Measurements from ENCODE around the gene GGT7. TPM values are rescaled to one million over a fixed set of nuclear protein-coding genes. Genes with fewer than 3 reads are reported as not detected.

The GGT7 gene
- total RNA-seq (2014; rRNA removed; shearing (Covaris generic); ENCODE audit: low replicate concordance): not detected in 2 replicates

GRCh38 chr20:34872622-34873224, at the start of gene GGT7:
Gene GGT7, minus strand, starts transcription at chr20:34872856. Its CDS starts 41 bp downstream, at chr20:34872815.
- Histone ChIP-seq H3K27ac (ENCODE audit: low read length) (no peak within 1 kb of the TSS), H2AFZ (ENCODE audit: low read length) (no peak within 1 kb of the TSS), H3K9ac (ENCODE audit: low read length) (no peak within 1 kb of the TSS), H3K9me2 (replicated peaks; ENCODE audit: insufficient read depth, low read length) (no peaks in the 10 kb centered on the region), H3K4me1 (ENCODE audit: low read length) (peaks cover 11% of the 10 kb centered on the region), H3K9me3 (ENCODE audit: low read length) (no peaks in the 10 kb centered on the region), H3K4me2 (ENCODE audit: low read depth, low read length, poor library complexity, severe bottlenecking) (no peak within 1 kb of the TSS), H3K79me2 (ENCODE audit: low read length) (no peaks in the 10 kb centered on the region), H3K36me3 (ENCODE audit: insufficient read depth, low read length) (no peaks in the 10 kb centered on the region), H3K27me3 (ENCODE audit: low read length) (no peaks in the 10 kb centered on the region), H4K20me1 (ENCODE audit: insufficient read depth, low read depth, low read length) (no peaks in the 10 kb centered on the region), H3K4me3 (ENCODE audit: low read length) (no peak within 1 kb of the TSS)
- peak; percentile 73 for DNase-seq

- H4K20me1 ChIP-seq (ENCODE audit: insufficient read depth, low read depth, low read length): no peaks in the 10 kb centered on the region
- no peaks in the 10 kb centered on the region for H3K79me2 ChIP-seq (ENCODE audit: low read length)
- H3K9me2 ChIP-seq (replicated peaks; ENCODE audit: insufficient read depth, low read length): no peaks in the 10 kb centered on the region
- H2AFZ ChIP-seq (ENCODE audit: low read length): no peak overlapping the region
- no peaks in the 10 kb centered on the region for H3K9me3 ChIP-seq (ENCODE audit: low read length)
- H3K9ac ChIP-seq (ENCODE audit: low read length): no peak overlapping the region
- no peaks in the 10 kb centered on the region for H3K4me1 ChIP-seq (ENCODE audit: low read length)
- H3K27me3 ChIP-seq (ENCODE audit: low read length): no peaks in the 10 kb centered on the region
- no peak overlapping the region for H3K4me3 ChIP-seq (ENCODE audit: low read length)
- H3K36me3 ChIP-seq (ENCODE audit: insufficient read depth, low read length): no peaks in the 10 kb centered on the region
- no peak overlapping the region for H3K4me2 ChIP-seq (ENCODE audit: low read depth, low read length, poor library complexity, severe bottlenecking)
- H3K27ac ChIP-seq (ENCODE audit: low read length): no peak overlapping the region
- DNase-seq: no peak
Observed at GRCh38 chr20:34921436-34921835, 48.8 kb upstream of the GGT7 start.

- no peaks in the 10 kb centered on the region for H3K79me2 ChIP-seq (ENCODE audit: low read length)
- no peak overlapping the region for H3K9ac ChIP-seq (ENCODE audit: low read length)
- no peaks in the 10 kb centered on the region for H3K4me1 ChIP-seq (ENCODE audit: low read length)
- H3K27ac ChIP-seq (ENCODE audit: low read length): no peak overlapping the region
- H3K36me3 ChIP-seq (ENCODE audit: insufficient read depth, low read length): no peaks in the 10 kb centered on the region
- no peaks in the 10 kb centered on the region for H4K20me1 ChIP-seq (ENCODE audit: insufficient read depth, low read depth, low read length)
- H3K9me3 ChIP-seq (ENCODE audit: low read length): no peaks in the 10 kb centered on the region
- DNase-seq: no peak
- H3K27me3 ChIP-seq (ENCODE audit: low read length): no peaks in the 10 kb centered on the region
- no peak overlapping the region for H2AFZ ChIP-seq (ENCODE audit: low read length)
- no peak overlapping the region for H3K4me2 ChIP-seq (ENCODE audit: low read depth, low read length, poor library complexity, severe bottlenecking)
- H3K9me2 ChIP-seq (replicated peaks; ENCODE audit: insufficient read depth, low read length): no peaks in the 10 kb centered on the region
- H3K4me3 ChIP-seq (ENCODE audit: low read length): no peak overlapping the region
Observed at GRCh38 chr20:34920055-34920454, 47.4 kb upstream of the GGT7 start.

- DNase-seq: no peak
- Histone ChIP-seq H3K9ac (ENCODE audit: low read length) (no peak overlapping the region), H3K36me3 (ENCODE audit: insufficient read depth, low read length) (no peaks in the 10 kb centered on the region), H3K4me3 (ENCODE audit: low read length) (no peak overlapping the region), H3K79me2 (ENCODE audit: low read length) (no peaks in the 10 kb centered on the region), H3K9me3 (ENCODE audit: low read length) (no peaks in the 10 kb centered on the region), H3K4me2 (ENCODE audit: low read depth, low read length, poor library complexity, severe bottlenecking) (no peak overlapping the region), H3K4me1 (ENCODE audit: low read length) (no peaks in the 10 kb centered on the region), H2AFZ (ENCODE audit: low read length) (no peak overlapping the region), H3K27me3 (ENCODE audit: low read length) (no peaks in the 10 kb centered on the region), H3K27ac (ENCODE audit: low read length) (no peak overlapping the region), H4K20me1 (ENCODE audit: insufficient read depth, low read depth, low read length) (no peaks in the 10 kb centered on the region), H3K9me2 (replicated peaks; ENCODE audit: insufficient read depth, low read length) (no peaks in the 10 kb centered on the region)
Observed at GRCh38 chr20:34916774-34917354, 44.2 kb upstream of the GGT7 start.

GRCh38 chr20:34915749-34916455, 43.2 kb upstream of the GGT7 start:
- H3K9ac ChIP-seq (ENCODE audit: low read length): no peak overlapping the region
- no peak overlapping the region for H3K4me2 ChIP-seq (ENCODE audit: low read depth, low read length, poor library complexity, severe bottlenecking)
- H3K4me3 ChIP-seq (ENCODE audit: low read length): no peak overlapping the region
- H3K4me1 ChIP-seq (ENCODE audit: low read length): no peaks in the 10 kb centered on the region
- H3K79me2 ChIP-seq (ENCODE audit: low read length): no peaks in the 10 kb centered on the region
- no peaks in the 10 kb centered on the region for H3K9me2 ChIP-seq (replicated peaks; ENCODE audit: insufficient read depth, low read length)
- no peaks in the 10 kb centered on the region for H3K36me3 ChIP-seq (ENCODE audit: insufficient read depth, low read length)
- H3K27me3 ChIP-seq (ENCODE audit: low read length): no peaks in the 10 kb centered on the region
- no peaks in the 10 kb centered on the region for H3K9me3 ChIP-seq (ENCODE audit: low read length)
- no peak for DNase-seq
- H3K27ac ChIP-seq (ENCODE audit: low read length): no peak overlapping the region
- no peak overlapping the region for H2AFZ ChIP-seq (ENCODE audit: low read length)
- H4K20me1 ChIP-seq (ENCODE audit: insufficient read depth, low read depth, low read length): no peaks in the 10 kb centered on the region

GRCh38 chr20:34915131-34915530, 42.5 kb upstream of the GGT7 start:
- H3K79me2 ChIP-seq (ENCODE audit: low read length): no peaks in the 10 kb centered on the region
- DNase-seq: peak; percentile 14
- no peaks in the 10 kb centered on the region for H3K4me1 ChIP-seq (ENCODE audit: low read length)
- H3K27me3 ChIP-seq (ENCODE audit: low read length): no peaks in the 10 kb centered on the region
- no peaks in the 10 kb centered on the region for H3K36me3 ChIP-seq (ENCODE audit: insufficient read depth, low read length)
- H2AFZ ChIP-seq (ENCODE audit: low read length): no peak overlapping the region
- H3K4me2 ChIP-seq (ENCODE audit: low read depth, low read length, poor library complexity, severe bottlenecking): no peak overlapping the region
- no peak overlapping the region for H3K27ac ChIP-seq (ENCODE audit: low read length)
- H3K9me3 ChIP-seq (ENCODE audit: low read length): no peaks in the 10 kb centered on the region
- no peak overlapping the region for H3K4me3 ChIP-seq (ENCODE audit: low read length)
- H3K9me2 ChIP-seq (replicated peaks; ENCODE audit: insufficient read depth, low read length): no peaks in the 10 kb centered on the region
- no peak overlapping the region for H3K9ac ChIP-seq (ENCODE audit: low read length)
- H4K20me1 ChIP-seq (ENCODE audit: insufficient read depth, low read depth, low read length): no peaks in the 10 kb centered on the region

GRCh38 chr20:34907616-34908469, 35.2 kb upstream of the GGT7 start:
- Histone ChIP-seq H3K9ac (ENCODE audit: low read length) (no peak overlapping the region), H3K36me3 (ENCODE audit: insufficient read depth, low read length) (no peaks in the 10 kb centered on the region), H2AFZ (ENCODE audit: low read length) (no peak overlapping the region), H3K27me3 (ENCODE audit: low read length) (no peaks in the 10 kb centered on the region), H3K27ac (ENCODE audit: low read length) (no peak overlapping the region), H3K9me2 (replicated peaks; ENCODE audit: insufficient read depth, low read length) (no peaks in the 10 kb centered on the region), H3K4me2 (ENCODE audit: low read depth, low read length, poor library complexity, severe bottlenecking) (no peak overlapping the region), H4K20me1 (ENCODE audit: insufficient read depth, low read depth, low read length) (no peaks in the 10 kb centered on the region), H3K4me1 (ENCODE audit: low read length) (no peaks in the 10 kb centered on the region), H3K9me3 (ENCODE audit: low read length) (no peaks in the 10 kb centered on the region), H3K4me3 (ENCODE audit: low read length) (no peak overlapping the region), H3K79me2 (ENCODE audit: low read length) (no peaks in the 10 kb centered on the region)
- no peak for DNase-seq

GRCh38 chr20:34904202-34904621, 31.6 kb upstream of the GGT7 start:
- H3K36me3 ChIP-seq (ENCODE audit: insufficient read depth, low read length): no peaks in the 10 kb centered on the region
- no peak overlapping the region for H3K9ac ChIP-seq (ENCODE audit: low read length)
- no peak overlapping the region for H3K4me2 ChIP-seq (ENCODE audit: low read depth, low read length, poor library complexity, severe bottlenecking)
- no peaks in the 10 kb centered on the region for H3K9me2 ChIP-seq (replicated peaks; ENCODE audit: insufficient read depth, low read length)
- H3K4me1 ChIP-seq (ENCODE audit: low read length): no peaks in the 10 kb centered on the region
- no peak overlapping the region for H3K27ac ChIP-seq (ENCODE audit: low read length)
- no peak overlapping the region for H2AFZ ChIP-seq (ENCODE audit: low read length)
- no peaks in the 10 kb centered on the region for H3K27me3 ChIP-seq (ENCODE audit: low read length)
- H3K79me2 ChIP-seq (ENCODE audit: low read length): no peaks in the 10 kb centered on the region
- H3K9me3 ChIP-seq (ENCODE audit: low read length): no peaks in the 10 kb centered on the region
- no peak for DNase-seq
- no peaks in the 10 kb centered on the region for H4K20me1 ChIP-seq (ENCODE audit: insufficient read depth, low read depth, low read length)
- no peak overlapping the region for H3K4me3 ChIP-seq (ENCODE audit: low read length)

Data from Karpas-422 (cell line).